ENCODE data around the gene NECAB2.

DNA sequence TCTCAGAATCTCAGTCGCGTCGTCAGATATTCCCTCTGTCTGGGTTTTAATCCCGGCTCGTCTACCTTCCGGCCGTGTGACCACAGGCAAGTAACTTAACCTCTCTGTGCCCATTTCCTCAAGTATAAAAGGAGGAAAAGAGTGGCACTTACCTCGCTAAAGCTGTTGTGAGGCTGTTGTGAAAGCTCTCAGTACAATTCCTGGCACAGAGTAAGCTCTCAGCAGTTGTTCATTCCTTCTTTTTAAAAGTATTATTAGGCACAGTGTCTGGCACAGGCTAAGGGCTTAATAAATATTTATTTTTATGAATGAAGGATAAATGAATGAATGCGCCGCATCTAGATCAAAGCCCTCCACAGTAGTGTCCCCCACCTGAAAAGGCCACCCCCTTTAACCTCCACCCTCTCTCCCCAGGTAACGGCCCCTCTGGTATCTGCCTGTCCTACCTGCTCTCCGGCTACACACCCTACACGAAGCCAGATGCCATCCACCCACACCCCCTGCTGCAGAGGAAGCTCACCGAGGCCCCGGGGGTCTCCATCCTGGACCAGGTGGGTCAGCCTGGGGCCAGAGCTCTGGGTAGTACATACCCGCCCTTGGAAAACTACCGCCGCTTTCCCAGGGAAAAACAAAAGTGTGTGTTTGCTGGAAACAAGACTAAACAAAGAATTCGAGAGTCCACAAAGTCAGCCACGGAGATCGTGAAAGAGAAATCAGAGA, 9.0 kb upstream of the NECAB2 start:
- TF ChIP-seq EZH2phosphoT487 (IDR thresholded peaks at IDR 0.05; ENCODE audit: borderline replicate concordance) = no peak
- TF ChIP-seq CTCF (conservative IDR thresholded peaks at IDR 0.05; ENCODE audit: low read length) = no peak
